H1 (cell line): ENCODE data around the gene PTER. TPM values are rescaled to one million over a fixed set of nuclear protein-coding genes. Genes with fewer than 3 reads are reported as not detected.
A peak's percentile ranks its signal among the peaks of the same experiment; 100 is the strongest.

ENCODE experiments used
- CTCF ChIA-PET: fragments of 300-600 bp; sonication (Branson Sonifier 250); formaldehyde crosslinking; loops from one replicate; lab custom pipeline; 2021; ENCODE audit not compliant: partially characterized antibody; lab: Charles Lee
- POLR2A ChIA-PET: fragments of 300-600 bp; sonication (Branson Sonifier 250); formaldehyde crosslinking; loops from one replicate; lab custom pipeline; 2021; ENCODE audit warnings: inconsistent platforms; ENCODE audit not compliant: partially characterized antibody; lab: Charles Lee
- DNase-seq, 2 experiments: peaks; one replicate each; pipeline versions ENCODE4 v3.0.0 to v3.0.0-alpha.2; 2010 to 2022; ENCODE audit warnings: low spot score in 2 of 2, low read depth in 1 of 2, mixed read lengths in 1 of 2
- FAIRE-seq: peaks from 2 replicates; lab custom pipeline; 2011; peaks lifted over from hg19 to GRCh38; lab: Jason Lieb, UNC
- H2AFZ ChIP-seq: 2 replicates; pipeline ENCODE4 v1.8.1; 2012; ENCODE audit warnings: low read length, inconsistent platforms
- H2AK5ac ChIP-seq: 2 replicates; pipeline ENCODE4 v1.6.1; 2013; ENCODE audit warnings: low read depth, low read length
- H2BK120ac ChIP-seq: replicated peaks from 2 replicates; pipeline ENCODE3; 2013; ENCODE audit warnings: low read depth, low read length, inconsistent platforms
- H2BK12ac ChIP-seq: 2 replicates; pipeline ENCODE4 v1.6.1; 2013; ENCODE audit warnings: low read depth, low read length
- H2BK15ac ChIP-seq: 2 replicates; pipeline ENCODE4 v1.6.1; 2013; ENCODE audit warnings: low read length
- H2BK20ac ChIP-seq: 2 replicates; pipeline ENCODE4 v1.6.1; 2013; ENCODE audit warnings: low read length
- H2BK5ac ChIP-seq: 2 replicates; pipeline ENCODE4 v1.6.1; 2013; ENCODE audit warnings: low read depth, low read length
- H3K14ac ChIP-seq: 2 replicates; pipeline ENCODE4 v1.6.1; 2013; ENCODE audit warnings: inconsistent platforms; ENCODE audit not compliant: insufficient read length
- H3K18ac ChIP-seq: 2 replicates; pipeline ENCODE4 v1.6.1; 2013; ENCODE audit warnings: low read length; ENCODE audit errors: extremely low read depth
- H3K23ac ChIP-seq: 2 replicates; pipeline ENCODE4 v1.6.1; 2013; ENCODE audit warnings: inconsistent platforms; ENCODE audit not compliant: insufficient read length
- H3K23me2 ChIP-seq: 2 replicates; pipeline ENCODE4 v1.6.1; 2013; ENCODE audit warnings: low read depth, low read length
- H3K27ac ChIP-seq: 2 replicates; pipeline ENCODE4 v1.6.1; 2011; ENCODE audit warnings: low read depth, low read length, inconsistent platforms
- H3K27me3 ChIP-seq, 4 experiments: replicated peaks in 1 of 4; 1 replicate in 1 of 4; 2 replicates in 3 of 4; pipeline versions ENCODE4 v1.6.1 to v1.8.1; 2011 to 2013; ENCODE audit warnings: low read length in 3 of 4, mild to moderate bottlenecking in 3 of 4, inconsistent platforms in 2 of 4, mixed read lengths in 2 of 4, moderate library complexity in 1 of 4; ENCODE audit not compliant: control insufficient read depth in 3 of 4, insufficient read depth in 3 of 4; ENCODE audit errors: extremely low read depth in 1 of 4
- H3K36me3 ChIP-seq, 4 experiments: 2 replicates each; pipeline versions ENCODE4 v1.6.1 to v1.8.1; 2011 to 2013; ENCODE audit warnings: mild to moderate bottlenecking in 4 of 4, low read length in 3 of 4, moderate library complexity in 2 of 4, control low read depth in 1 of 4, inconsistent platforms in 1 of 4; ENCODE audit not compliant: insufficient read depth in 4 of 4, control insufficient read depth in 2 of 4
- H3K4ac ChIP-seq: replicated peaks from 2 replicates; pipeline ENCODE3; 2013; ENCODE audit warnings: low read length, low read depth, mixed read lengths, inconsistent platforms; ENCODE audit not compliant: insufficient read length
- H3K4me1 ChIP-seq, 4 experiments: replicated peaks in 1 of 4; 1 replicate in 1 of 4; 2 replicates in 3 of 4; pipeline versions ENCODE4 v1.6.1 to v1.8.1; 2011 to 2013; ENCODE audit warnings: low read length in 3 of 4, inconsistent platforms in 2 of 4, mixed read lengths in 1 of 4; ENCODE audit not compliant: insufficient read depth in 4 of 4, control insufficient read depth in 3 of 4
- H3K4me2 ChIP-seq, 2 experiments: 2 replicates each; pipeline versions ENCODE4 v1.6.1 to v1.8.1; 2011 to 2013; ENCODE audit warnings: low read depth in 2 of 2, low read length in 2 of 2, control low read depth in 1 of 2, inconsistent platforms in 1 of 2, mild to moderate bottlenecking in 1 of 2; ENCODE audit not compliant: insufficient read depth in 1 of 2
- H3K4me3 ChIP-seq, 4 experiments: fragments of 200-600, 300-600 bp in 1 of 4; sonication (generic), shearing (Covaris generic), sonication (Bioruptor Twin) in 1 of 4; 2 replicates each; pipeline versions ENCODE4 v1.5.1 to v1.8.1; 2011 to 2016; ENCODE audit warnings: low read length in 4 of 4, low read depth in 3 of 4, control low read depth in 2 of 4, inconsistent platforms in 2 of 4, mild to moderate bottlenecking in 2 of 4, mixed read lengths in 1 of 4, moderate library complexity in 1 of 4; ENCODE audit not compliant: insufficient read depth in 2 of 4; ENCODE audit errors: extremely low read depth in 1 of 4
- H3K56ac ChIP-seq: replicated peaks from 2 replicates; pipeline ENCODE3; 2013; ENCODE audit warnings: low read depth, mild to moderate bottlenecking, mixed read lengths, low read length, inconsistent platforms; ENCODE audit not compliant: insufficient read length
- H3K79me1 ChIP-seq: 2 replicates; pipeline ENCODE4 v1.6.1; 2013; ENCODE audit warnings: low read depth, low read length, control low read depth
- H3K79me2 ChIP-seq, 2 experiments: 2 replicates each; pipeline versions ENCODE4 v1.6.1 to v1.8.1; 2012 to 2013; ENCODE audit warnings: low read length in 2 of 2, mild to moderate bottlenecking in 2 of 2, inconsistent platforms in 1 of 2; ENCODE audit not compliant: insufficient read depth in 2 of 2, control insufficient read depth in 1 of 2
- H3K9ac ChIP-seq, 4 experiments: replicated peaks in 1 of 4; 1 replicate in 1 of 4; 2 replicates in 3 of 4; pipeline versions ENCODE4 v1.6.1 to v1.8.1; 2011 to 2013; ENCODE audit warnings: low read depth in 3 of 4, low read length in 3 of 4, control low read depth in 2 of 4, mild to moderate bottlenecking in 2 of 4, moderate library complexity in 2 of 4, inconsistent platforms in 1 of 4; ENCODE audit errors: extremely low read depth in 1 of 4
- H3K9me3 ChIP-seq, 2 experiments: 2 replicates each; pipeline versions ENCODE4 v1.6.1 to v1.8.1; 2012 to 2013; ENCODE audit warnings: mild to moderate bottlenecking in 2 of 2, moderate library complexity in 2 of 2, control low read depth in 1 of 2, inconsistent platforms in 1 of 2, low read depth in 1 of 2, low read length in 1 of 2, mixed read lengths in 1 of 2; ENCODE audit not compliant: insufficient read depth in 2 of 2
- H4K20me1 ChIP-seq, 2 experiments: replicated peaks in 1 of 2; 2 replicates each; pipeline versions ENCODE3 to v1.8.1; 2011 to 2013; ENCODE audit warnings: inconsistent platforms in 2 of 2, low read length in 2 of 2, mild to moderate bottlenecking in 1 of 2; ENCODE audit not compliant: insufficient read depth in 2 of 2, control insufficient read depth in 1 of 2
- H4K5ac ChIP-seq: 2 replicates; pipeline ENCODE4 v1.6.1; 2013; ENCODE audit warnings: low read length, low read depth, mixed read lengths, inconsistent platforms; ENCODE audit not compliant: insufficient read length
- H4K8ac ChIP-seq: 2 replicates; pipeline ENCODE4 v1.8.0; 2013; ENCODE audit warnings: mild to moderate bottlenecking, moderate library complexity, low read length, inconsistent platforms; ENCODE audit not compliant: insufficient read depth; ENCODE audit errors: extremely low read depth
- H4K91ac ChIP-seq: replicated peaks from 2 replicates; pipeline ENCODE3; 2013; ENCODE audit warnings: low read length, mixed read lengths, inconsistent platforms; ENCODE audit not compliant: insufficient read length
- BCL11A ChIP-seq, 2 experiments: IDR thresholded peaks; one replicate each; pipeline ENCODE4 v1.6.1; 2011; ENCODE audit warnings: low read depth in 2 of 2, low read length in 2 of 2, mild to moderate bottlenecking in 2 of 2
- CEBPB ChIP-seq: IDR thresholded peaks from 2 replicates; pipeline ENCODE4 v1.6.1; 2012; ENCODE audit warnings: low read depth, low read length
- CTCF ChIP-seq, 3 experiments: IDR thresholded peaks; 1 replicate in 2 of 3; 2 replicates in 1 of 3; pipeline versions ENCODE4 v1.5.1 to v1.6.1; 2011; ENCODE audit warnings: low read length in 3 of 3, mild to moderate bottlenecking in 3 of 3, inconsistent platforms in 2 of 3, low read depth in 1 of 3, moderate library complexity in 1 of 3; ENCODE audit not compliant: insufficient read depth in 1 of 3; ENCODE audit errors: control extremely low read depth in 1 of 3
- RAD21 ChIP-seq, 2 experiments: IDR thresholded peaks in 1 of 2; conservative IDR thresholded peaks in 1 of 2; 2 replicates each; pipeline ENCODE4 v1.6.1; 2011; ENCODE audit warnings: low read depth in 2 of 2, low read length in 2 of 2, improper control_type of control experiment in 1 of 2, inconsistent platforms in 1 of 2, mild to moderate bottlenecking in 1 of 2, moderate library complexity in 1 of 2
- RBBP5 ChIP-seq: IDR thresholded peaks from 2 replicates; pipeline ENCODE4 v1.7.1; 2012; ENCODE audit warnings: low read depth, mild to moderate bottlenecking, inconsistent platforms, low read length, moderate library complexity, borderline replicate concordance
- RXRA ChIP-seq: IDR thresholded peaks from 2 replicates; pipeline ENCODE4 v1.6.1; 2011; ENCODE audit warnings: low read depth, mild to moderate bottlenecking, low read length, moderate library complexity; ENCODE audit not compliant: insufficient read depth
- WGBS, 2 experiments: shearing (Covaris generic) in 1 of 2; methylation state at CpG; one replicate each; pipeline versions ENCODE4 v1.1.6 to v1.1.7; 2013 to 2015; ENCODE audit warnings: low lambda C conversion rate in 2 of 2, mixed read lengths in 2 of 2, inconsistent platforms in 1 of 2, low coverage in 1 of 2, missing lambda C conversion rate in 1 of 2; ENCODE audit not compliant: insufficient replicate concordance in 2 of 2, insufficient coverage in 1 of 2, insufficient read length in 1 of 2; ENCODE audit errors: extremely low coverage in 1 of 2, missing lambda C conversion rate in 1 of 2; 5-methylcytosine and 5-hydroxymethylcytosine counted together
- polyA plus RNA-seq, 7 experiments: library from polyadenylated mRNA; depleted of rRNA in 3 of 7; stranded (reverse) in 5 of 7; unstranded in 2 of 7; fragments of >200 nt in 5 of 7; fragments of 200-250 nt in 2 of 7; gene quantifications; 1 replicate in 5 of 7; 2 replicates in 1 of 7; 4 replicates in 1 of 7; pipeline versions ENCODE4 v1.2.1 to v1.2.3, GENCODE V29; 2011 to 2013; ENCODE audit warnings: missing spikeins in 2 of 7, mixed read lengths in 2 of 7
- total RNA-seq: library from RNA; stranded (reverse); fragmentation: NEBNext Ultra II Directional; extraction: Animal tissue kit (Norgen Biotek cat#: 25700); gene quantifications from 2 replicates; pipeline ENCODE4 v1.2.1, GENCODE V29; 2021

PTER gene
- total and polyA plus RNA-seq, 2 of the 8 experiments (the other 6 are each of a cell fraction or from before 2014, with no cell fraction given): 4.4 to 7.8 TPM

GRCh38 chr10:16545116-16545736 is 108.4 kb downstream of the PTER start:
- no peaks in the 10 kb centered on the region for H3K23me2 ChIP-seq
- no peak overlapping the region for H3K4me3 ChIP-seq
- no peak overlapping the region for H2BK120ac ChIP-seq

More at GRCh38 chr10:16545116-16545736, 108.4 kb downstream of the PTER start:
- ChIA-PET POLR2A (no interaction called here), CTCF (interaction anchor here (0.6 to 3.8 kb wide), 32 partner anchors 8 to 667 kb away, joined by 3 to 28 read pairs (median 4); no protein-coding TSS in a partner anchor)
- Histone ChIP-seq H3K9ac (no peak overlapping the region), H2AFZ (no peak overlapping the region), H4K5ac (no peak overlapping the region), H3K36me3 (no peaks in the 10 kb centered on the region), H2BK5ac (no peak overlapping the region), H3K56ac (no peak overlapping the region), H3K23ac (no peak overlapping the region), H3K79me2 (no peaks in the 10 kb centered on the region), H3K18ac (no peak overlapping the region), H4K20me1 (no peaks in the 10 kb centered on the region), H3K4me1 (no peaks in the 10 kb centered on the region), H4K8ac (no peak overlapping the region), H2AK5ac (no peak overlapping the region), H3K9me3 (no peaks in the 10 kb centered on the region), H2BK15ac (no peak overlapping the region), H3K27ac (no peak overlapping the region), H3K4ac (no peak overlapping the region), H3K79me1 (no peaks in the 10 kb centered on the region), H4K91ac (no peak overlapping the region), H3K14ac (no peak overlapping the region), H2BK20ac (no peak overlapping the region), H3K27me3 (no peaks in the 10 kb centered on the region), H2BK12ac (no peak overlapping the region), H3K4me2 (no peak overlapping the region)
- FAIRE-seq (peak; percentile 99), DNase-seq (no peak)
- TF ChIP-seq CTCF (IDR thresholded peaks at IDR 0.05; ENCODE audit: control extremely low read depth in 1 of 3, insufficient read depth in 1 of 3, low read depth in 1 of 3, low read length in 3 of 3) (peak in 2 of 3 experiments; percentile 73 to 94; a peak in 3 of 4 replicates), RBBP5 (no peak), RAD21 (IDR thresholded peaks at IDR 0.05 in 1 of 2, conservative IDR thresholded peaks at IDR 0.05 in 1 of 2; ENCODE audit: low read depth in 2 of 2, low read length in 2 of 2) (peak; percentile 78 to 79), CEBPB (no peak), BCL11A (IDR thresholded peaks at IDR 0.05; ENCODE audit: low read depth in 2 of 2, low read length in 2 of 2) (no peak), RXRA (no peak)
- 38% methylated on average over 7 of the region's 7 CpGs; no CpG with 5 or more reads in 1 of the 2 experiments for WGBS, 2 experiments
